Thymus (tissue), 11 donors: ENCODE measurements around the gene GPANK1. TPM values are rescaled to one million over a fixed set of nuclear protein-coding genes. Genes with fewer than 3 reads are reported as not detected.

Source experiments
- DNase-seq, 9 donors: peaks; one replicate each; pipeline ENCODE4 v3.0.0-alpha.2; 2013; ENCODE audit warnings: low spot score in 9 of 9, low read depth in 6 of 9, missing footprints in 1 of 9
- H3K27ac ChIP-seq, 2 donors: one replicate each; pipeline ENCODE4 v1.5.1; 2013; ENCODE audit warnings: control low read depth in 1 of 2, low read depth in 1 of 2, low read length in 1 of 2, mild to moderate bottlenecking in 1 of 2, moderate library complexity in 1 of 2
- H3K27me3 ChIP-seq, 2 donors: one replicate each; pipeline ENCODE4 v1.5.1; 2013; ENCODE audit warnings: low read length in 1 of 2; ENCODE audit not compliant: control insufficient read depth in 2 of 2, insufficient read depth in 1 of 2
- H3K36me3 ChIP-seq, 2 donors: one replicate each; pipeline ENCODE4 v1.5.1; 2013; ENCODE audit warnings: low read length in 1 of 2, mild to moderate bottlenecking in 1 of 2, moderate library complexity in 1 of 2; ENCODE audit not compliant: control insufficient read depth in 2 of 2, insufficient read depth in 2 of 2
- H3K4me1 ChIP-seq, 2 donors: one replicate each; pipeline ENCODE4 v1.5.1; 2013; ENCODE audit warnings: low read length in 2 of 2; ENCODE audit not compliant: control insufficient read depth in 2 of 2, insufficient read depth in 2 of 2
- H3K4me3 ChIP-seq, 2 donors: one replicate each; pipeline ENCODE4 v1.5.1; 2013; ENCODE audit warnings: low read length in 2 of 2, control low read depth in 1 of 2, mild to moderate bottlenecking in 1 of 2
- H3K9me3 ChIP-seq, 2 donors: one replicate each; pipeline ENCODE4 v1.5.1; 2013; ENCODE audit warnings: low read length in 1 of 2, mild to moderate bottlenecking in 1 of 2; ENCODE audit not compliant: control insufficient read depth in 2 of 2, insufficient read depth in 1 of 2
- WGBS: extraction: QIAGEN DNeasy Blood & Tissue Kit; methylation state at CpG from one replicate; pipeline ENCODE4 v1.1.7; 2013; 5-methylcytosine and 5-hydroxymethylcytosine counted together
- polyA plus RNA-seq: library from polyadenylated mRNA; stranded (reverse); fragments of 200-250 nt; gene quantifications from one replicate; pipeline ENCODE4 v1.2.3, GENCODE V29; 2013
- total RNA-seq: library from RNA; stranded (reverse); fragments of 120-200 nt; gene quantifications from one replicate; pipeline ENCODE4 v1.2.4, GENCODE V29; 2013
- donor health status: healthy.

The GPANK1 gene
- total and polyA plus RNA-seq, 2 donors: 13.8 to 25.2 TPM

DNA sequence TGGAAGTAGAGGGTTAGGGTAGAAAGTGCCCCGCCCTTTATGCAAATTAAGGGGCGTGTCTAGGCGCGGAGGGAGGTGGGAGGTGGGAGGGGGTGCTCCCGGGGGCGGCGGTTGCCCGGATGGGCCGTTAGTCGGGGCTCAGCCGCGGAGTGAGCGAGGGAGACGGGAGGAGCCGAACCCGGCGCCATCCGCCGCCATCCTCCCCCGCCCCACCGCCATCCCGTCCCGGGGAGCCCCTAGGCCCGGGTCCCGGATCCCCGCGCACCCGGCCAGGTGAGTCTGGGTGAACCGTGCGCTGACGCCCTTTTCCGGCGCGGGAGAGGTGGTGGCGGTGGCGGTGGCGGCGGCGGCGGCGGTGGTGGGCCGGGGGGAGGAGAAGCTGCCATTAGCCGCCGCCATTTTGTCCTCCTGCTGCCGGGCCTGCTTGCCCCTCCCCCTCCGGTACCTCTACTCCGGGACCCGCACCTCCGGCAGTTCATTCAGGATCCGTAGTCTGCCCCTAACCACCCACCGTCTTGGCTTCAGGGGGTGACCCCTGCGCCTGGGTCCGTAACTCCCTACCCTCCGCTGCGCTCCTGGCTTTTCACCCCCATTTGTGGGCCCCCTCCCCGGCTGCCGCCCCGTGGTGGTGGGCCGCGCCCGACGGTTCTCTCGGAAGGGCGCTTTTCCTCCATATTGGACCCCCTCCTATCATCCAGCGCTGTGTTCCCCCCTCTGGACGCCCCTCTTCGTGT, 44.0 kb downstream of the GPANK1 start, which contains the start of gene PRRC2A:
Gene PRRC2A (plus strand): TSS at position 130 of the 734 bp plus-strand sequence. CDS start 2,075 bp downstream, outside the sequence.
- Histone ChIP-seq H3K27ac (peak within 1 kb of the TSS; percentile 99 to 100), H3K36me3 (peaks cover 28 to 42% of the 10 kb centered on the region in 2 donors), H3K27me3 (no peaks in the 10 kb centered on the region), H3K9me3 (peaks cover 0 to 10% of the 10 kb centered on the region in 2 donors), H3K4me1 (peaks cover 19 to 44% of the 10 kb centered on the region in 2 donors), H3K4me3 (peak within 1 kb of the TSS; percentile 87 to 100)
- peak in 3 of 9 donors; percentile 50 to 74 (median 73) for DNase-seq
- under 1% methylated on average over 67 of the region's 67 CpGs for WGBS

DNA sequence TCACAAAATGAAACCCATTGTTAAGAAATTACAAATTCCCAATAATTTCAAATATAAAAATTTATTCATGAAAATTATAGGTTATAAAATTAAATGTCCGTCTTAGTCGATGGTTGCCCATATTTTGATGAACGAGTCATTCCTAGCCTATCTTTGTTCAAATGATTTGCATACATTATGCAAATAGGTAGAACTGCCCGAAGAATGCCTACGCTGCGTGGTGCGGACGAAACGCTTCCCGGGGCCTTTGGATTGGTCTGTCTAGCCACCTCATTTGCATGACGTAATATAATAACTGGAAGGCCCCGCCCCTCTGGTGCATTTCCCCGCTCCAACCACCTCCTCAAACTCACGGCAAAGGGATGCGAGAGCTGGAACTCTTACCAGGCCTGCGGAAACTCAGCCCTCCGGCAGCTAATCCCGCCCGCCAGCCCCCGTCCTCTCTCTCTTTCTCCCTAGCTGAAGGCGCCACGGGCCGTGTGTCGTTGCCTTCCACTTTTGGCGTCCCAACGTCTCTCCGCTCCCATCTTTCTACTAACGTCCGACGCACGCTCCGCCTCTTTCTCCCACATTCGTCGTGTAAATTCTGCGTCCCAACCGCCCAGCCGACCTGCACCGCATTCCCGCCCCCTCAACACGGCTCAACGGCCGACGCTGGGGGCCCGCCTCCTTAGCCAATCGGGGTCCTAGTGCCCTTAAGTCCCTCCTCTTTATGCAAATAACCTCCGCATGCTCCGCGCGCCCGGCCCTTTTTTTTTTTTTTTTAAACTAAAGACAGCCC, 44.8 kb downstream of the GPANK1 start:
- peak overlapping the region; percentile 87 to 100 for H3K4me3 ChIP-seq
- H3K9me3 ChIP-seq: peaks cover 0 to 8% of the 10 kb centered on the region in 2 donors
- peaks cover 26 to 51% of the 10 kb centered on the region in 2 donors for H3K4me1 ChIP-seq
- H3K36me3 ChIP-seq: peaks cover 20 to 34% of the 10 kb centered on the region in 2 donors
- under 1% methylated on average over 50 of the region's 50 CpGs for whole genome bisulfite sequencing
- H3K27me3 ChIP-seq: no peaks in the 10 kb centered on the region
- H3K27ac ChIP-seq: peak overlapping the region; percentile 99 to 100
- DNase-seq: peak; percentile 91 to 99 (median 97)

DNA sequence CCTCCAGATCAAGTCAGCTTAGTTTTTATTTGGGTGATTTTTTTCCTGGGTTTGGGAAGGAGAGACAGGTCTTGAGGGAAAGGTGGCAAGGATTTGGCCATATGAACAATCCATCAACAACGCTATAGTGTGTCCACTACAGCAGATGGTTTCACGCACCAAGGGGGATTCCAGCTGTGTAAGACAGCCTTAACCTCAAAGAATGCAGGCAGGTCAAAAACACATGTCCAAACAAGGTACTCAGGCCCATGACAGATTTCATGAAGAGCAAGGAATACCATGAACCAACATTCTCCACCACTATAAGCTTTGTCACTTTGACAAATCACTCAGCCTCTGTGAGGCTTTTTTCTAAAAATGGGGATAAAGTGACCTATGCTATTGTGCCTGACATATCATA, 47.8 kb downstream of the GPANK1 start:
- 94% methylated on average over 2 of the region's 2 CpGs for WGBS

DNA sequence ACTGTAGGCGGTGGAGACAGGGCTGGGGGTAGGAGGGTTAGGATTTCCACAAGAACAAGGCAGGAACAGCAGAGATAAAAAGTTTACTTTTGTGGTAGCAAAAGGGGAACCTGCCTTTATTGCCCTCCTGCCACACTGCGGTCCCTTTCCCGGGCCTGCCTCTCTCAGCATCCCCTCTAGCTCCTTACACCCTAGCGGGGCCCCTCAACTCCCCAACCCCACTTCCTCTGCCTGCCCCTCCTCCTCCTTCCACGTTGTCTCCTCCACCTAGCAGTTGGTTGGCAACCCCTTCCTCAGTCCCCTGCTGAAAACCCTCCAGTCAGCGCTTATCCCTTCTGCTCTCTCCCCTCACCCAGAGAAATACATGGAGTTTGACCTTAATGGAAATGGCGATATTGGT, 49.0 kb downstream of the GPANK1 start:
- H3K27ac ChIP-seq: peak overlapping the region; percentile 77 to 85
- peaks cover 21 to 49% of the 10 kb centered on the region in 2 donors for H3K4me1 ChIP-seq
- peak overlapping the region; percentile 45 to 71 for H3K4me3 ChIP-seq
- H3K9me3 ChIP-seq: peaks cover 0 to 5% of the 10 kb centered on the region in 2 donors
- WGBS: 5% methylated on average over 7 of the region's 7 CpGs
- no peaks in the 10 kb centered on the region for H3K27me3 ChIP-seq
- H3K36me3 ChIP-seq: peaks cover 0 to 3% of the 10 kb centered on the region in 2 donors
- peak in 7 of 9 donors; percentile 54 to 92 (median 79) for DNase-seq

More for the DNA sequence above, 47.8 kb downstream of the GPANK1 start:
- Histone ChIP-seq H3K9me3 (peaks cover 0 to 8% of the 10 kb centered on the region in 2 donors), H3K36me3 (peaks cover 0 to 6% of the 10 kb centered on the region in 2 donors), H3K27me3 (no peaks in the 10 kb centered on the region), H3K27ac (peak overlapping the region in 1 of 2 donors; percentile 85), H3K4me1 (peaks cover 29 to 55% of the 10 kb centered on the region in 2 donors), H3K4me3 (peak overlapping the region in 1 of 2 donors; percentile 71)
- peak in 1 of 9 donors; percentile 32 for DNase-seq

DNA sequence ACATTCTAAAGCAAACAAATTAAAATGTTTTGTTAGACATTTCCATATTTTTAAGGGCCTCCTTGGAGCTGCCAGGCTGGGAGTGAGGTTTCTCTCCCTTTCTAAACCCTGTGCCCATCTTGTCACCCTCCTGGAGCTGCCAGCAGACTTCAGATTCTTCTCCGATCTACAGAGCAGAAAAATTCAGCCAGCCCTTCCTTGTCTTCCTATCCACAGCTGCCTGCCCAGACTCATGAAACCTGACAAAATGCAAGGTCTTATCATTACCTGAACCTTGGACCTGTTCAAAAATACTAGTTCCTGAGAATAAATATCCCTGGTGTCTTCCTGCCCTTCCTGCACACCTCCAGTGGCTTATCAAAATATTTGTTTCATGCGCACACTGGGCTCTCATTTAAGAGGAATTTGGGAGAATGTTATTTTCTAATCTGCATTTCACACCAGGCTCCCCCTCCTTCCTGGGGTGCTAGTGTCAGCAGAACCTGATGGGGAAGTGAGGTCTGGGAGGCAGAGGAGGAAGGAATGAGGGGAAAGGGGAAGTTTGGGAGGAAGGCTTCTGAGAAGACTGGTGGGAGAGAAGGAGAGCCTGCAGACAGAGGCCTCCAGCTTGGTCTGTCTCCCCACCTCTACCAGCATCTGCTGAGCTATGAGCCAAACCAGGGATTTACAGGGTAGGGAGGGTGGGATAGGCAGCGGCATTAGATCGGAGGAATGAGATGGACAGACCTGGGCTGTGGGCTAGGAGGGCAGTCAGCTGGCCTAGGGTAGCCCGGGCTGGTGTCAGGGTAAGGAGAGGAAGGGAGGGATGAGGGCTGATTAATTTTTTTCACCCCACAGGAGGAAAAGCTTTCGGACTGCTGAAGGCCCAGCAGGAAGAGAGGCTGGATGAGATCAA, 49.9 kb downstream of the GPANK1 start, which contains the start of gene AIF1:
Gene AIF1 (plus strand): TSS at position 551 of the 895 bp plus-strand sequence. CDS start 96 bp downstream, at position 647.
- H3K4me1 ChIP-seq: peaks cover 21 to 49% of the 10 kb centered on the region in 2 donors
- H3K4me3 ChIP-seq: peak within 1 kb of the TSS; percentile 45 to 71
- no peaks in the 10 kb centered on the region for H3K27me3 ChIP-seq
- H3K36me3 ChIP-seq: peaks cover 0 to 3% of the 10 kb centered on the region in 2 donors
- peak within 1 kb of the TSS; percentile 77 to 85 for H3K27ac ChIP-seq
- DNase-seq: peak in 1 of 9 donors; percentile 47
- H3K9me3 ChIP-seq: peaks cover 0 to 3% of the 10 kb centered on the region in 2 donors
- WGBS: 45% methylated on average over 6 of the region's 6 CpGs

DNA sequence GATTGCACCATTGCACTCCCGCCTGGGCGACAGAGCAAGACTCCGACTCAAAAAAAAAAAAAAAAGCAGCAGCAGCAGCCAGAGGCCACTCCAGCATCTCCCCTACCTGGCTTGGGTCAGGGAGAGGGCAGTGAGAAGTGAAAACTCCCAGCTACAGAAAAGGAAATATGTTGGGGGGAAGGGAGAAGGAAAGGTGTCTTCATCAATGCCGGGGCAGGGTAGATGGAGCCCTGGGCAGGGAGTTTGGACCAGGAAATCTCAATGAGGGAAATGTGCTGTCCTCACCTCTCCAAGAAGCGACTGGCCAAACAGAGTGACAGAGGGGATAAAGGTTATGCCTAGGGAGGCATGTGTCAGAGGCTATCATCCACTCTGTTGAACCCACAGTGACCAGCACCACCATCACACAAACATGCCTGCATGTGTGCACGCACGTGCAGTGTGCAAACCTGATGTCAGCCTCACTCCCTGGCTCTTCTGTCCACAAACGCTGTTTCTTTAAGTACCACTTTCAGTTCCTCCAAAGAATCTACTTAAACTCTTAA, 50.6 kb downstream of the GPANK1 start:
- H3K36me3 ChIP-seq: peaks cover 0 to 3% of the 10 kb centered on the region in 2 donors
- H3K27me3 ChIP-seq: no peaks in the 10 kb centered on the region
- WGBS: 83% methylated on average over 8 of the region's 8 CpGs
- peaks cover 21 to 45% of the 10 kb centered on the region in 2 donors for H3K4me1 ChIP-seq
- peaks cover 0 to under 1% of the 10 kb centered on the region in 2 donors for H3K9me3 ChIP-seq
- no peak for DNase-seq
- H3K27ac ChIP-seq: peak overlapping the region in 1 of 2 donors; percentile 85
- H3K4me3 ChIP-seq: no peak overlapping the region
